K562 (cell line): ENCODE measurements around the gene TSPOAP1. TPM values are rescaled to one million over a fixed set of nuclear protein-coding genes. Genes with fewer than 3 reads are reported as not detected.

Experiments
- BRD4 ChIP-seq: fragments of 200-600 bp; sonication (generic); IDR thresholded peaks from 2 replicates; pipeline ENCODE4 v1.6.1; 2017; ENCODE audit warnings: inconsistent platforms
- CAMTA2 ChIP-seq: fragments of 250-450 bp; sonication (Bioruptor Pico); conservative IDR thresholded peaks from 2 replicates; pipeline ENCODE4 v1.5.1; 2022
- CREB1 ChIP-seq, 2 experiments: sonication (generic) in 1 of 2; formaldehyde crosslinking in 1 of 2; IDR thresholded peaks; 2 replicates each; pipeline versions ENCODE4 v1.6.1 to v1.8.0; 2012 to 2022; ENCODE audit warnings: inconsistent platforms in 1 of 2, mild to moderate bottlenecking in 1 of 2, missing genetic modification reagents in 1 of 2, moderate library complexity in 1 of 2
- LARP7 ChIP-seq: fragments of 450-650 bp; IDR thresholded peaks from 2 replicates; pipeline ENCODE4 v1.6.1; 2016
- MAZ ChIP-seq, 2 experiments: fragments of 450-650 bp in 1 of 2; sonication (generic) in 1 of 2; formaldehyde crosslinking; IDR thresholded peaks in 1 of 2; conservative IDR thresholded peaks in 1 of 2; 2 replicates each; pipeline versions ENCODE4 v1.4.0 to v1.5.0; 2020; ENCODE audit warnings: mild to moderate bottlenecking in 1 of 2, missing genetic modification reagents in 1 of 2
- NR3C1 ChIP-seq: sonication (generic); formaldehyde crosslinking; IDR thresholded peaks from 2 replicates; pipeline ENCODE4 v1.8.1; 2022; ENCODE audit warnings: missing genetic modification reagents
- SMARCC2 ChIP-seq: fragments of 450-650 bp; IDR thresholded peaks from 2 replicates; pipeline ENCODE4 v1.6.1; 2017; ENCODE audit warnings: antibody characterized with exemption, moderate library complexity, mild to moderate bottlenecking, low read depth
- SNIP1 ChIP-seq: fragments of 450-650 bp; IDR thresholded peaks from 2 replicates; pipeline ENCODE4 v1.7.1; 2017; ENCODE audit warnings: low read depth, mild to moderate bottlenecking
- ZNF174 ChIP-seq: fragments of 250-450 bp; sonication (Bioruptor Pico); IDR thresholded peaks from 2 replicates; pipeline ENCODE4 v1.4.0; 2020; ENCODE audit warnings: mild to moderate bottlenecking
- ZNF696 ChIP-seq: fragments of 250-450 bp; sonication (Bioruptor Pico); conservative IDR thresholded peaks from 2 replicates; pipeline ENCODE4 v1.4.0; 2020; ENCODE audit warnings: mild to moderate bottlenecking, moderate library complexity
- polyA plus RNA-seq, 8 experiments: library from polyadenylated mRNA; depleted of rRNA in 4 of 8; stranded (reverse) in 5 of 8; unstranded in 3 of 8; fragments of >200 nt; fragmentation: Nextera tagmentation in 2 of 8; fragmentation: Illumina TruSeq in 1 of 8; extraction: Ambion mirVana in 2 of 8; extraction: Trizol in 1 of 8; gene quantifications; 2 replicates each; pipeline versions ENCODE4 v1.2.1 to v1.2.3, GENCODE V29; 2011 to 2014; ENCODE audit warnings: inconsistent platforms in 1 of 8, missing spikeins in 1 of 8
- total RNA-seq, 7 experiments: library from RNA; depleted of rRNA in 6 of 7; stranded (reverse); fragments of >200 nt in 6 of 7; fragmentation: Illumina TruSeq in 2 of 7; extraction: Trizol in 2 of 7; gene quantifications; 2 replicates each; pipeline versions ENCODE4 v1.2.1 to v1.2.3, GENCODE V29; 2011 to 2021; ENCODE audit warnings: low replicate concordance in 1 of 7
- TF ChIP-seq, protein P1 (sequence below): sonication (generic); formaldehyde crosslinking; IDR thresholded peaks from 2 replicates; pipeline ENCODE4 v1.8.0; 2023; ENCODE audit warnings: mild to moderate bottlenecking, missing genetic modification reagents
- TF ChIP-seq, protein P2 (sequence below): fragments of 450-650 bp; IDR thresholded peaks from 2 replicates; pipeline ENCODE4 v1.6.1; 2017; ENCODE audit warnings: antibody characterized with exemption, mild to moderate bottlenecking
- TF ChIP-seq, protein P3 (sequence below): fragments of 150-350 bp; conservative IDR thresholded peaks from 2 replicates; pipeline ENCODE4 v1.6.1; 2014; ENCODE audit warnings: low read length
- TF ChIP-seq, protein P4 (sequence below): fragments of 450-650 bp; formaldehyde crosslinking; IDR thresholded peaks from 2 replicates; pipeline ENCODE4 v1.4.0; 2020; ENCODE audit warnings: mild to moderate bottlenecking, moderate library complexity
- TF ChIP-seq, protein P5 (sequence below): IDR thresholded peaks from 2 replicates; pipeline ENCODE4 v1.6.1; 2012; ENCODE audit warnings: low read depth, low read length, improper control_type of control experiment, borderline replicate concordance

TSPOAP1 gene
- total and polyA plus RNA-seq, 9 of the 15 experiments (the other 6 are each of a cell fraction or from before 2014, with no cell fraction given), result 0.87 to 3.9 (median 1.8) TPM; not detected in 2

DNA sequence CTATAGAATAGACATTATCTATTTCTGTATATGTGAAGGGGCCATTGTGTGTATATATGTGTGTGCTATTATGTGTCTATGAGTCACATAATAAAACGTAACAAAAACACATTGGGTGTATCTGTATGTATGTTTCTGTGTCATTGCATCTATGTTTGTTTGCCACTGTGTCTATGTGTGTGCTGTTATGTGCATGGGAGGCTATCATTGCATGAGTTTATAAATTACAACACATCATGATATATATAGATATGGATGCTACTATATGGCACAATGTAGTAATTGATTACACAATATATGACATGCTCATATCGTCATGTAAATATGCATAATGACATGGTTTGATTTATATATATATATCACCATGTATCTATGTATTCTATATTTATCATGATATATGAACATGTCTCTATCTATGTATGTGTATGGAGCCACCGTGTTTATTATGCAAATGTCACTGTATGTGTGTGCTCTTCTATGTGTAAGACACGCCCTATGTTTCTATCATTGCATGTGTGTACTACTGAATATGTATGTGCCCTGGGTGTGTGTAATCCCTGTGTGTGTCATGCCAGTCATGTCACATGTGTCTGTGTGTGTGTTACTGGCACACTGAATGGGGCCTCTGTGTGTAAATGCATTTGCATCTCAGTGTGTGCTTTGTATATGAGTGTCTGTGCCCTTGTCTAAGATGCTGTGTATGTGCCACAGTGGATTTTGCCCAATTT lies 1.4 kb upstream of the TSPOAP1 start (continued):
- TF ChIP-seq, protein P1, sequence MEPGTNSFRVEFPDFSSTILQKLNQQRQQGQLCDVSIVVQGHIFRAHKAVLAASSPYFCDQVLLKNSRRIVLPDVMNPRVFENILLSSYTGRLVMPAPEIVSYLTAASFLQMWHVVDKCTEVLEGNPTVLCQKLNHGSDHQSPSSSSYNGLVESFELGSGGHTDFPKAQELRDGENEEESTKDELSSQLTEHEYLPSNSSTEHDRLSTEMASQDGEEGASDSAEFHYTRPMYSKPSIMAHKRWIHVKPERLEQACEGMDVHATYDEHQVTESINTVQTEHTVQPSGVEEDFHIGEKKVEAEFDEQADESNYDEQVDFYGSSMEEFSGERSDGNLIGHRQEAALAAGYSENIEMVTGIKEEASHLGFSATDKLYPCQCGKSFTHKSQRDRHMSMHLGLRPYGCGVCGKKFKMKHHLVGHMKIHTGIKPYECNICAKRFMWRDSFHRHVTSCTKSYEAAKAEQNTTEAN (CRISPR knock-in tag), result peak; percentile 72; the same call in 1 of the 2 replicates
- TF ChIP-seq BRD4, result no peak
- TF ChIP-seq, protein P2, sequence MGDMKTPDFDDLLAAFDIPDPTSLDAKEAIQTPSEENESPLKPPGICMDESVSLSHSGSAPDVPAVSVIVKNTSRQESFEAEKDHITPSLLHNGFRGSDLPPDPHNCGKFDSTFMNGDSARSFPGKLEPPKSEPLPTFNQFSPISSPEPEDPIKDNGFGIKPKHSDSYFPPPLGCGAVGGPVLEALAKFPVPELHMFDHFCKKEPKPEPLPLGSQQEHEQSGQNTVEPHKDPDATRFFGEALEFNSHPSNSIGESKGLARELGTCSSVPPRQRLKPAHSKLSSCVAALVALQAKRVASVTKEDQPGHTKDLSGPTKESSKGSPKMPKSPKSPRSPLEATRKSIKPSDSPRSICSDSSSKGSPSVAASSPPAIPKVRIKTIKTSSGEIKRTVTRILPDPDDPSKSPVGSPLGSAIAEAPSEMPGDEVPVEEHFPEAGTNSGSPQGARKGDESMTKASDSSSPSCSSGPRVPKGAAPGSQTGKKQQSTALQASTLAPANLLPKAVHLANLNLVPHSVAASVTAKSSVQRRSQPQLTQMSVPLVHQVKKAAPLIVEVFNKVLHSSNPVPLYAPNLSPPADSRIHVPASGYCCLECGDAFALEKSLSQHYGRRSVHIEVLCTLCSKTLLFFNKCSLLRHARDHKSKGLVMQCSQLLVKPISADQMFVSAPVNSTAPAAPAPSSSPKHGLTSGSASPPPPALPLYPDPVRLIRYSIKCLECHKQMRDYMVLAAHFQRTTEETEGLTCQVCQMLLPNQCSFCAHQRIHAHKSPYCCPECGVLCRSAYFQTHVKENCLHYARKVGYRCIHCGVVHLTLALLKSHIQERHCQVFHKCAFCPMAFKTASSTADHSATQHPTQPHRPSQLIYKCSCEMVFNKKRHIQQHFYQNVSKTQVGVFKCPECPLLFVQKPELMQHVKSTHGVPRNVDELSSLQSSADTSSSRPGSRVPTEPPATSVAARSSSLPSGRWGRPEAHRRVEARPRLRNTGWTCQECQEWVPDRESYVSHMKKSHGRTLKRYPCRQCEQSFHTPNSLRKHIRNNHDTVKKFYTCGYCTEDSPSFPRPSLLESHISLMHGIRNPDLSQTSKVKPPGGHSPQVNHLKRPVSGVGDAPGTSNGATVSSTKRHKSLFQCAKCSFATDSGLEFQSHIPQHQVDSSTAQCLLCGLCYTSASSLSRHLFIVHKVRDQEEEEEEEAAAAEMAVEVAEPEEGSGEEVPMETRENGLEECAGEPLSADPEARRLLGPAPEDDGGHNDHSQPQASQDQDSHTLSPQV, result no peak
- TF ChIP-seq NR3C1 (CRISPR knock-in tag), result no peak
- TF ChIP-seq CREB1 (IDR thresholded peaks at IDR 0.05), result peak; percentile 6
- TF ChIP-seq CREB1 (CRISPR knock-in tag; IDR thresholded peaks at IDR 0.05), result no peak; the same call in 1 of the 2 replicates
- TF ChIP-seq, protein P3, sequence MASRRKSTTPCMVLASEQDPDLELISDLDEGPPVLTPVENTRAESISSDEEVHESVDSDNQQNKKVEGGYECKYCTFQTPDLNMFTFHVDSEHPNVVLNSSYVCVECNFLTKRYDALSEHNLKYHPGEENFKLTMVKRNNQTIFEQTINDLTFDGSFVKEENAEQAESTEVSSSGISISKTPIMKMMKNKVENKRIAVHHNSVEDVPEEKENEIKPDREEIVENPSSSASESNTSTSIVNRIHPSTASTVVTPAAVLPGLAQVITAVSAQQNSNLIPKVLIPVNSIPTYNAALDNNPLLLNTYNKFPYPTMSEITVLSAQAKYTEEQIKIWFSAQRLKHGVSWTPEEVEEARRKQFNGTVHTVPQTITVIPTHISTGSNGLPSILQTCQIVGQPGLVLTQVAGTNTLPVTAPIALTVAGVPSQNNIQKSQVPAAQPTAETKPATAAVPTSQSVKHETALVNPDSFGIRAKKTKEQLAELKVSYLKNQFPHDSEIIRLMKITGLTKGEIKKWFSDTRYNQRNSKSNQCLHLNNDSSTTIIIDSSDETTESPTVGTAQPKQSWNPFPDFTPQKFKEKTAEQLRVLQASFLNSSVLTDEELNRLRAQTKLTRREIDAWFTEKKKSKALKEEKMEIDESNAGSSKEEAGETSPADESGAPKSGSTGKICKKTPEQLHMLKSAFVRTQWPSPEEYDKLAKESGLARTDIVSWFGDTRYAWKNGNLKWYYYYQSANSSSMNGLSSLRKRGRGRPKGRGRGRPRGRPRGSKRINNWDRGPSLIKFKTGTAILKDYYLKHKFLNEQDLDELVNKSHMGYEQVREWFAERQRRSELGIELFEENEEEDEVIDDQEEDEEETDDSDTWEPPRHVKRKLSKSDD, result no peak
- 0 out of 2 replicates have a peak, but pooled peaks have one; percentile 43 for TF ChIP-seq ZNF174 (CRISPR knock-in tag)
- no peak for TF ChIP-seq SNIP1
- TF ChIP-seq, protein P4, sequence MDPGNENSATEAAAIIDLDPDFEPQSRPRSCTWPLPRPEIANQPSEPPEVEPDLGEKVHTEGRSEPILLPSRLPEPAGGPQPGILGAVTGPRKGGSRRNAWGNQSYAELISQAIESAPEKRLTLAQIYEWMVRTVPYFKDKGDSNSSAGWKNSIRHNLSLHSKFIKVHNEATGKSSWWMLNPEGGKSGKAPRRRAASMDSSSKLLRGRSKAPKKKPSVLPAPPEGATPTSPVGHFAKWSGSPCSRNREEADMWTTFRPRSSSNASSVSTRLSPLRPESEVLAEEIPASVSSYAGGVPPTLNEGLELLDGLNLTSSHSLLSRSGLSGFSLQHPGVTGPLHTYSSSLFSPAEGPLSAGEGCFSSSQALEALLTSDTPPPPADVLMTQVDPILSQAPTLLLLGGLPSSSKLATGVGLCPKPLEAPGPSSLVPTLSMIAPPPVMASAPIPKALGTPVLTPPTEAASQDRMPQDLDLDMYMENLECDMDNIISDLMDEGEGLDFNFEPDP (CRISPR knock-in tag), result peak; percentile 69; the same call in 1 of the 2 replicates
- no peak for TF ChIP-seq LARP7
- no peak for TF ChIP-seq SMARCC2
- peak; percentile 5; the same call in 1 of the 2 replicates for TF ChIP-seq ZNF696 (CRISPR knock-in tag)
- TF ChIP-seq, protein P5, sequence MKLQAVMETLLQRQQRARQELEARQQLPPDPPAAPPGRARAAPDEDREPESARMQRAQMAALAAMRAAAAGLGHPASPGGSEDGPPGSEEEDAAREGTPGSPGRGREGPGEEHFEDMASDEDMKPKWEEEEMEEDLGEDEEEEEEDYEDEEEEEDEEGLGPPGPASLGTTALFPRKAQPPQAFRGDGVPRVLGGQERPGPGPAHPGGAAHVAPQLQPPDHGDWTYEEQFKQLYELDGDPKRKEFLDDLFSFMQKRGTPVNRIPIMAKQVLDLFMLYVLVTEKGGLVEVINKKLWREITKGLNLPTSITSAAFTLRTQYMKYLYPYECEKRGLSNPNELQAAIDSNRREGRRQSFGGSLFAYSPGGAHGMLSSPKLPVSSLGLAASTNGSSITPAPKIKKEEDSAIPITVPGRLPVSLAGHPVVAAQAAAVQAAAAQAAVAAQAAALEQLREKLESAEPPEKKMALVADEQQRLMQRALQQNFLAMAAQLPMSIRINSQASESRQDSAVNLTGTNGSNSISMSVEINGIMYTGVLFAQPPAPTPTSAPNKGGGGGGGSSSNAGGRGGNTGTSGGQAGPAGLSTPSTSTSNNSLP, result no peak
- TF ChIP-seq MAZ (CRISPR knock-in tag; conservative IDR thresholded peaks at IDR 0.05 in 1 of 2, IDR thresholded peaks at IDR 0.05 in 1 of 2), result no peak
- peak; percentile 63; the same call in 1 of the 2 replicates for TF ChIP-seq CAMTA2 (CRISPR knock-in tag)
